ENCODE results near the gene YTHDF1.

The YTHDF1 gene

GRCh38 chr20:63249891-63250290 is 34.0 kb upstream of the YTHDF1 start:
- TF ChIP-seq CTCF (IDR thresholded peaks at IDR 0.05; ENCODE audit: low read depth, low read length), result no peak
- DNase-seq (ENCODE audit: low read depth in 2 of 2), result no peak

GRCh38 chr20:63248835-63249591 is 33.1 kb upstream of the YTHDF1 start:
- no peak overlapping the region for H3K4me3 ChIP-seq (replicated peaks in 1 of 2; ENCODE audit: low read depth in 2 of 2, low read length in 2 of 2)
- TF ChIP-seq CTCF (IDR thresholded peaks at IDR 0.05; ENCODE audit: low read depth, low read length), result no peak
- DNase-seq (ENCODE audit: low read depth in 2 of 2), result no peak

More at GRCh38 chr20:63249891-63250290, 34.0 kb upstream of the YTHDF1 start:
- no peak overlapping the region for H3K4me3 ChIP-seq (replicated peaks in 1 of 2; ENCODE audit: low read depth in 2 of 2, low read length in 2 of 2)

- no peak for TF ChIP-seq CTCF (IDR thresholded peaks at IDR 0.05; ENCODE audit: low read depth, low read length)
- DNase-seq (ENCODE audit: low read depth in 2 of 2), result no peak
- no peak overlapping the region for H3K4me3 ChIP-seq (replicated peaks in 1 of 2; ENCODE audit: low read depth in 2 of 2, low read length in 2 of 2)
Measured at GRCh38 chr20:63247671-63248228, 31.8 kb upstream of the YTHDF1 start.

GRCh38 chr20:63246490-63247288 is 30.8 kb upstream of the YTHDF1 start:
- H3K4me3 ChIP-seq (replicated peaks in 1 of 2; ENCODE audit: low read depth in 2 of 2, low read length in 2 of 2), result no peak overlapping the region
- TF ChIP-seq CTCF (IDR thresholded peaks at IDR 0.05; ENCODE audit: low read depth, low read length), result no peak
- DNase-seq (ENCODE audit: low read depth in 2 of 2), result no peak

- TF ChIP-seq CTCF (IDR thresholded peaks at IDR 0.05; ENCODE audit: low read depth, low read length), result no peak
- H3K4me3 ChIP-seq (replicated peaks in 1 of 2; ENCODE audit: low read depth in 2 of 2, low read length in 2 of 2), result no peak overlapping the region
- DNase-seq (ENCODE audit: low read depth in 2 of 2), result no peak
Measured at GRCh38 chr20:63244468-63244867, 28.5 kb upstream of the YTHDF1 start.

- DNase-seq (ENCODE audit: low read depth in 2 of 2), result no peak
- H3K4me3 ChIP-seq (replicated peaks in 1 of 2; ENCODE audit: low read depth in 2 of 2, low read length in 2 of 2), result no peak overlapping the region
- no peak for TF ChIP-seq CTCF (IDR thresholded peaks at IDR 0.05; ENCODE audit: low read depth, low read length)
Measured at GRCh38 chr20:63243604-63244247, 27.8 kb upstream of the YTHDF1 start.
